GF-D8 (cell line): Measurements from ENCODE around the gene NPSR1.
"Not testable (repeated sequence)": the region's sequence is repeated elsewhere in the genome, so short reads cannot be mapped to it uniquely, and the experiment has no call there.

Experiments used
- DNase-seq: peaks from one replicate; lab custom pipeline; 2025; lab: John Stamatoyannopoulos, UW

The NPSR1 gene

GRCh38 chr7:34837801-34838201 is 179.8 kb downstream of the NPSR1 start:
- DNase-seq, result no peak

GRCh38 chr7:34838329-34838728 is 180.3 kb downstream of the NPSR1 start:
- DNase-seq, result no peak

GRCh38 chr7:34839645-34840044 is 181.6 kb downstream of the NPSR1 start:
- DNase-seq, result no peak

GRCh38 chr7:34840176-34840785 is 182.3 kb downstream of the NPSR1 start:
- DNase-seq, result no peak

- DNase-seq, result no peak
Observed at GRCh38 chr7:34841326-34841725, 183.3 kb downstream of the NPSR1 start.

GRCh38 chr7:34842782-34843181 is 184.8 kb downstream of the NPSR1 start:
- no peak for DNase-seq

- no peak for DNase-seq
Observed at GRCh38 chr7:34844406-34844805, 186.4 kb downstream of the NPSR1 start.

GRCh38 chr7:34844936-34845665 is 187.1 kb downstream of the NPSR1 start:
- DNase-seq, result no peak

- DNase-seq, result no peak
Observed at GRCh38 chr7:34845666-34846361, 187.8 kb downstream of the NPSR1 start.

GRCh38 chr7:34846976-34847375 is 189.0 kb downstream of the NPSR1 start:
- DNase-seq, result no peak

GRCh38 chr7:34848670-34849069 is 190.7 kb downstream of the NPSR1 start:
- DNase-seq, result no peak

GRCh38 chr7:34849163-34849960 is 191.3 kb downstream of the NPSR1 start:
- no peak for DNase-seq

GRCh38 chr7:34849986-34850385 is 192.0 kb downstream of the NPSR1 start:
- no peak for DNase-seq

- DNase-seq, result no peak
Observed at GRCh38 chr7:34850681-34851080, 192.7 kb downstream of the NPSR1 start.

GRCh38 chr7:34851431-34851830 is 193.4 kb downstream of the NPSR1 start:
- no peak for DNase-seq

- DNase-seq, result not testable (repeated sequence)
Observed at GRCh38 chr7:34858444-34858843, 200.4 kb downstream of the NPSR1 start.

GRCh38 chr7:34859281-34859680 is 201.3 kb downstream of the NPSR1 start:
- not testable (repeated sequence) for DNase-seq

GRCh38 chr7:34866222-34866621 is 208.2 kb downstream of the NPSR1 start:
- not testable (repeated sequence) for DNase-seq

GRCh38 chr7:34867341-34867740 is 209.3 kb downstream of the NPSR1 start:
- not testable (repeated sequence) for DNase-seq

GRCh38 chr7:34868602-34869001 is 210.6 kb downstream of the NPSR1 start:
- not testable (repeated sequence) for DNase-seq

GRCh38 chr7:34869057-34869456 is 211.0 kb downstream of the NPSR1 start:
- DNase-seq, result no peak

GRCh38 chr7:34870041-34870440 is 212.0 kb downstream of the NPSR1 start:
- DNase-seq, result not testable (repeated sequence)
